HG03342 (cell line): ENCODE data around the gene MYH9.
"Not testable (repeated sequence)": the region's sequence is repeated elsewhere in the genome, so short reads cannot be mapped to it uniquely, and the experiment has no call there.

Experiments
- ATAC-seq: cut with Tn5 transposase; IDR thresholded peaks from one replicate; pipeline ENCODE4 v1.9.1; 2021; ENCODE audit warnings: mild to moderate bottlenecking, moderate library complexity; ENCODE audit not compliant: unreplicated experiment

MYH9 gene

GRCh38 chr22:36281781-36282327 lies 105.9 kb downstream of the MYH9 start:
- no peak for ATAC-seq

- no peak for ATAC-seq
Observed at GRCh38 chr22:36280379-36280778, 107.4 kb downstream of the MYH9 start.

DNA sequence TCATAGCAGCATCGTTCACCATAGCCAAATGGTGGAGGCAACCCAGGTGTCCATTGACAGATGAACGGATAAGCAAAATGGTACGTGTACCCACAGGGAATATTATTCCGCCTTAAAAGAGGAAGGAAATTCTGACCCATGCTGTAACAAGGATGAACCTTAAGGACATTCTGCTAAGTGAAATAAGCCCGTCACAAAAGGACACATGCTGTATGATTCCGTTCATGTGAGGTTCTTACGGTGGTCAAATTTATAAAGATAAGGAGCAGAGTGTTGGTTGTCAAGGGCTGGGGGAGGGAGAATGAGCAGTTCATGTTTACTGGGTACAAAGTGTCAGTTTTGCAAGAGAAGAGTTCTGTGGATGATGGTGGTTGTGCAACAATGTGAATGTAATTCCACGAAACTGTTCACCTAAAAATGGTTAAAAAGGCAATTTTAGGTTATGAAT lies 108.5 kb downstream of the MYH9 start:
- ATAC-seq, result no peak

GRCh38 chr22:36277482-36278291 lies 110.1 kb downstream of the MYH9 start:
- ATAC-seq, result no peak

- ATAC-seq, result no peak
Observed at GRCh38 chr22:36274531-36274930, 113.2 kb downstream of the MYH9 start.

DNA sequence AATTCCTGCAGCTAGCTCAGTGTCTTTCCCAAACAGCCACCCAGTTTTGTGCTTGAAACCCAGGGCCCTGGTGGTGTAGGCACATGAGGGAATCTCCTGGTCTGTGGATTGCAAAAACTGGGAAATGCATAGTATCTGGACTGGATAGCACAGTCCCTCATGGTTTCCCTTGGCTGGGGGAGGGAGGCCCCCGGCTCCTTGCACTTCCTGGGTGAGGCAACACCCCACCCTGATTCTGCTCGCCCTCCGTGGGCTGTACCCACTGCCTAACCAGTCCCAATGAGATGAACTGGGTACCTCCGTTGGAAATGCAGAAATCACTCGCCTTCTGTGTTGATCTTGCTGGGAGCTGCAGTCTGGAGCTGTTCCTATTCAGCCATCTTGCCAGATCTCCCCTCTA lies 115.8 kb downstream of the MYH9 start:
- ATAC-seq, result not testable (repeated sequence)

DNA sequence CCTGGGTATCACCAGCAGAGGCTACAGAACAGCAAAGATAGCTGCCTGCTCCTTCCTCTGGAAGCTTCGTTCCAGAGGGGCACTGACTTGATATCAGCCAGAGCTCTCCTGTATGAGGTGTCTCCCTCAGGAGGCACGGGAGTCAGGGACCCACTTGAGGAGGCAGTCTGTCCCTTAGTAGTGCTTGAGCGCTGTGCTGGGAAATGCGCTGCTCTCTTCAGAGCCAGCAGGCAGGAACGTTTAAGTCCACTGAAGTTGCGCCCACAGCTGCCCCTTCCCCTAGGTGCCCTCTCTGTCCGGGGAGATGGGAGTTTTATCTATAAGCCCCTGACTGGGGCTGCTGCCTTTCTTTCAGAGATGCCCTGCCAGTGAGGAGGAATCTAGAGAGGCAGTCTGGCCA lies 116.5 kb downstream of the MYH9 start:
- ATAC-seq, result not testable (repeated sequence)

GRCh38 chr22:36267896-36268485 lies 119.8 kb downstream of the MYH9 start:
- ATAC-seq, result no peak

DNA sequence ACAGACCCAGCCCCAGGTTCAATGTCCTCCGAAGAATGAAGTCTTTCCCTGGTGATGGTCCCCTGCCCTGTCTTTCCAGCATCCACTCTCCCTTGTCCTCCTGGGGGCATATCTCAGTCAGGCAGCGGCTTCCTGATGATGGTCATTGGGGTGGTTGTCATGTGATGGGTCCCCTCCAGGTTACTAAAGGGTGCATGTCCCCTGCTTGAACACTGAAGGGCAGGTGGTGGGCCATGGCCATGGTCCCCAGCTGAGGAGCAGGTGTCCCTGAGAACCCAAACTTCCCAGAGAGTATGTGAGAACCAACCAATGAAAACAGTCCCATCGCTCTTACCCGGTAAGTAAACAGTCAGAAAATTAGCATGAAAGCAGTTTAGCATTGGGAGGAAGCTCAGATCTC lies 120.7 kb downstream of the MYH9 start:
- ATAC-seq, result no peak

- ATAC-seq, result not testable (repeated sequence)
Observed at GRCh38 chr22:36263886-36264664, 123.7 kb downstream of the MYH9 start.

GRCh38 chr22:36263216-36263673 lies 124.5 kb downstream of the MYH9 start:
- ATAC-seq, result not testable (repeated sequence)

DNA sequence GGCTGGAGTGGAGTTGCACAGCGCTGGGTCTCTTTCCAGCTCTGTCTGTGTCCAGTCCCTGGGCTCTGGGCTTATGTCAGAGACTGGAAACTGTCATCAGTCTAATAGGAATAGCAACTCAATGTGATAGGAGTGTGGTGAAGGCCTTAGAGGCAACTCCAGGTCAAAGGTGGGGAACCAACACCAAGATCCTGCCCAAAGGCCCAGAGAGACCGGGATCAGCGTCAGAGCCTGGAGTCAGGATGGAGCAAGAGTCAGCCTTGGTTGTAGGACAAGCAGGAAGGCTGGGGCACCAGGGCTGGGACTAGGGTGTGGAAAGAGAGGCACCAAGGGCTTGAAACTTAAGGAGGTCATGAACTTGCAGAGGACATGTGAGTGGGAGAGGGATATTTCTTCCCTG lies 125.5 kb downstream of the MYH9 start:
- ATAC-seq, result not testable (repeated sequence)

GRCh38 chr22:36261675-36262074 lies 126.1 kb downstream of the MYH9 start:
- not testable (repeated sequence) for ATAC-seq

GRCh38 chr22:36259615-36260300 lies 128.0 kb downstream of the MYH9 start:
- ATAC-seq, result no peak

- no peak for ATAC-seq
Observed at GRCh38 chr22:36258701-36259614, 128.8 kb downstream of the MYH9 start.

- ATAC-seq, result no peak
Observed at GRCh38 chr22:36257948-36258670, 129.7 kb downstream of the MYH9 start.

- ATAC-seq, result no peak
Observed at GRCh38 chr22:36257308-36257707, 130.5 kb downstream of the MYH9 start.

GRCh38 chr22:36256478-36256877 lies 131.3 kb downstream of the MYH9 start:
- no peak for ATAC-seq

DNA sequence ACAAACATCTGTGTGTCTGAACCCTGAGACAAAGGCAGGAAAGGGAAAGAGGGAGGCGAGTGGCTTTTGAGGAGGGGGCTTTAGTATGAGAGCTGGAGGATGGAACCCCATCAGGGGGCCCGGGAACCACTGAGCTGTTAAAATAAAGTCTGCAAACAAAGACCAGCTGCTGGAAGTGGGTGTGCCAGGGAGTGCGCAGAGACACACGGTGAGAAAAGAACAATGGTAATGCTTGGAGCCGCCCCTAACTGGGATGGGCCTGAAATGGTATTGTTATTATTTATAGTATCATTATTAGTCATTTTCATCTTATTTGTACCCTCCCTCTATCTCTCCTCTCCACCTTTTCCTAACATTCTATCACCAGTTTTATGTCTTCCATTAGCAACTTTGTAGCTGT lies 132.2 kb downstream of the MYH9 start:
- not testable (repeated sequence) for ATAC-seq
